AG09319 (cell line): ENCODE measurements around the gene SLC4A5.
"Not testable (repeated sequence)": the region's sequence is repeated elsewhere in the genome, so short reads cannot be mapped to it uniquely, and the experiment has no call there.

Experiments
- DNase-seq: peaks from one replicate; pipeline ENCODE4 v3.0.0-alpha.2; 2010; ENCODE audit warnings: low read depth; ENCODE audit errors: extremely low read depth
- TF ChIP-seq, protein P1 (sequence below): IDR thresholded peaks from 2 replicates; pipeline ENCODE4 v1.5.1; 2011; ENCODE audit warnings: low read depth, mild to moderate bottlenecking, inconsistent platforms, low read length, moderate library complexity

Gene SLC4A5

DNA sequence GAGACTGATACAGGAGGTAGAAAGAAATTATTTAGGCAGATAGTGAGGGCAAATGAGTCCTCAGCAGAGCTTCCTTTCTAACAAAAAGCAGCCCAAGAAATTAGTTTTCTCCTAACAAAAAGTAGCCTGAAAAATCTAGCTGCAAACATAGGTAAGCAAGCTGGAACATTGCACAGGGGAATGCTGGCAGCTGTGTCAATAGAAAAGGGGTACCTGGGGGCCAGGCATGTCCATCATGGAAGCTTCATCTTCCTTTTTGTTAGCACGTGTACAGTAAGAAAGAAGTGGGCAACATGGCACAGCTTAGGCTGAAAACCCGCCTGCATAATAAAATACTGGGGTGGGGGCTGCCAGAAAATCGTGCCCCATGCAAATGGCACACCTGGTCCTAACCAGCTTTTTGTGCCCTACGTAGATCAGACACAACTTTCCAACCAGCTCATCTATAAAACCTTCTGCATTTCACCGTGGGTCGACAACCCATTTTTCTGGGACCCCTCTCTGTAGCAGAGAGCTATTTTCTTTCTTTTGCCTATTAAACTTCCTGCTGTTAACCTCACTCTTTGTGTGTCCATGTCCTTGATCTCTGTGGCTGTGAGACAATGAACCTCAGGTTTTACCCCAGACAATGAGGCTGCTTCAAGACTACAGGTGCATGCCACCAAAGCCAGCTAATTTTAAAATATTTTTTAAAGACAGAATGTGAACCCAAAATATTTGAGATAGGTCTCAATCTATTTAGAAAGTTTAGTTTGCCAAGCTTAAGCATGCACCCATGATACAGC is 151.4 kb downstream of the SLC4A5 start:
- TF ChIP-seq, protein P1, sequence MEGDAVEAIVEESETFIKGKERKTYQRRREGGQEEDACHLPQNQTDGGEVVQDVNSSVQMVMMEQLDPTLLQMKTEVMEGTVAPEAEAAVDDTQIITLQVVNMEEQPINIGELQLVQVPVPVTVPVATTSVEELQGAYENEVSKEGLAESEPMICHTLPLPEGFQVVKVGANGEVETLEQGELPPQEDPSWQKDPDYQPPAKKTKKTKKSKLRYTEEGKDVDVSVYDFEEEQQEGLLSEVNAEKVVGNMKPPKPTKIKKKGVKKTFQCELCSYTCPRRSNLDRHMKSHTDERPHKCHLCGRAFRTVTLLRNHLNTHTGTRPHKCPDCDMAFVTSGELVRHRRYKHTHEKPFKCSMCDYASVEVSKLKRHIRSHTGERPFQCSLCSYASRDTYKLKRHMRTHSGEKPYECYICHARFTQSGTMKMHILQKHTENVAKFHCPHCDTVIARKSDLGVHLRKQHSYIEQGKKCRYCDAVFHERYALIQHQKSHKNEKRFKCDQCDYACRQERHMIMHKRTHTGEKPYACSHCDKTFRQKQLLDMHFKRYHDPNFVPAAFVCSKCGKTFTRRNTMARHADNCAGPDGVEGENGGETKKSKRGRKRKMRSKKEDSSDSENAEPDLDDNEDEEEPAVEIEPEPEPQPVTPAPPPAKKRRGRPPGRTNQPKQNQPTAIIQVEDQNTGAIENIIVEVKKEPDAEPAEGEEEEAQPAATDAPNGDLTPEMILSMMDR, result no peak
- no peak for DNase-seq

DNA sequence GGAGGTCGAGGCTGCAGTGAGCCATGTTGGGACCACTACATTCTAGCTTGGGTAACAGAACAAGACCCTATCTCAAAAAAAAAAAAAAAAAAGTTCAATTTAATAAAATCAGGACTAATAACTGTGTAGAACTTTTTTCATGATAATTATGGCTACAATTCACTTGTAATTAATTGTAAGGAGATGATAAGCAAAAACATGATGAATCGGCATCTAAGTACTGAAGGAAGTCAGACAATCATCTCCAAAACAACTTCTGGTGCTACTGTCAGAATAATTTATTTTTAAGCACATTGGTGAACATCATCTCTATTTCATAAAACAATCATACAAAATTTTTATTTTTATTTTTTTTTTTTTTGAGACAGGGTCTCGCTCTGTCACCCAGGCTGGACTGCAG is 154.5 kb downstream of the SLC4A5 start:
- TF ChIP-seq, protein P1, result no peak
- DNase-seq, result no peak

DNA sequence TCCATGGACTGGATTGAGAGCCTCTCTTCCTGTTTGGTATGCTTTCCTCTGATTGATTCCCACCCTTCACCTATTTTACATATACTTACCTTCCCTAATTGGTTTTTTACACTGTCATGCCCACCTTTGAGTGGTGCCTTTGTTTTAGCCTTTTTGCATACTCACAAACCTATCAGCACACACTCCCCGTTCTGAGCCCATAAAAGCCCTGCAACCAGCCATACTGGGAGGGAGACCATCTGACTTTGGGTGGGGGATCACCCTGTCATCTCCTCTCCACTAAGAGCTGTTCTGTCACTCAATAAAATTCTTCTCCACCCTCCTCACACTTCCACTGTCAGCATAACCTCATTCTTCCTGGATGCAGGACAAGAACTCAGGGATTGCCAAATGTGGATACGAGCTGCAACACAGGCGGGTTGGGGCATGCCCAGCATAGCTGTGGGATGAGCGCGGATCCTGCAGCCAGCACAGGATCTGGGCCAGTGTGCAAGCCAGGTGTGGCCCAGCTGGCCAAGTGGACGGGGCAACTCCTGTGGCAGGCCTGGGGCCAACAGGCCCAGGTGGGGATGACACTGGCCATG is 155.1 kb downstream of the SLC4A5 start:
- DNase-seq, result no peak
- TF ChIP-seq, protein P1, result no peak

DNA sequence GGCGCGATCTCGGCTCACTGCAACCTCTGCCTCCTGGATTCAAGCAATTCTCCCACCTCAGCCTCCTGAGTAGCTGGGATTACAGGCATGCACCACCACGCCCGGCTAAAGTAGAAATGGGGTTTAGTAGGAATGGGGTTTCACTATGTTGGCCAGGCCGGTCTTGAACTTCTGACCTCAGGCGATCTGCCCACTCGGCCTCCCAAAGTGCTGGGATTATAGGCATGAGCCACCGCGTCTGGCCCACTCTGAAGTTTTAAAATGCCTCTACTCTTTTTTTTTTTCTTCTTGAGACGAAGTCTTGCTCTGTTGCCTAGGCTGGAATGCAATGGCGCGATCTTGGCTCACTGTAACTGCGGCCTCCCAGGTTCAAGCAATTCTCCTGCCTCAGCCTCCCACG is 156.5 kb downstream of the SLC4A5 start:
- DNase-seq, result not testable (repeated sequence)

DNA sequence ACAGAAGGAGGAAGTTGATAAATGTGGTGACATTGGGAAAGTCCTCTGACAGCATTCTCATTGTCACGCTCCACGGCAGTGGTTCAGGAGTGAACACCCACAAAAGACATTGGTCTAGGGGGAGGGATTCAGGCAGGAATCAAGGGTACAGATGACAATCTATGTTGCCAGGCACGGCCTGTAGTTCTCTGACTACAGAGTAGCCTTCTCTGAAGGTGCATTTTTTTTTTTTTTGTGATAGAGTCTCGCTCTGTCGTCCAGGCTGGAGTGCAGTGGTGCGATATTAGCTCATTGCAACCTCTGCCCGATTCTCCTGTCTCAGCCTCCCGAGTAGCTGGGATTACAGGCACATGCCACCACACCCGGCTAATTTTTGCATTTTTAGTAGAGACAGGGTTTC is 157.2 kb downstream of the SLC4A5 start:
- TF ChIP-seq, protein P1, result no peak

DNA sequence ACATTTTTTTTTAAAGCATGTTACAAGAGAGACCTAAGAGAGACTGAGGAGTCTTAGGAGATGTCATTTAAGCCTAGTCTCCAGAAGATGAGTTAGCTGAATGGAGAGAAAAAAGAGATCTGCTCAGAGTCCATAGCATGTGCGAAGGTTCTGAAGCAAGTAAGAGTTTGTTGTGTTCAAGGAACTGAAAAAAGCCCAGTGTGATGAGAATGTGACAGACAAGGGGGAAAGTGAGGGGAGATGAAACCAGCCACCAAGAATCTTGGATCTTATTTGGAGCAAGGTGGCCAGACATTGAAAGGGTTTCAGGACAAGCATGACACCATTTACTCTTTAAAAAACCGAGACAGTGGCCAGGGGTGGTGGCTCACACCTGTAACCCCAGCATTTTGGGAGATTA is 159.3 kb downstream of the SLC4A5 start:
- no peak for DNase-seq
- TF ChIP-seq, protein P1, result no peak

More for the DNA sequence above, 157.2 kb downstream of the SLC4A5 start:
- DNase-seq, result no peak

DNA sequence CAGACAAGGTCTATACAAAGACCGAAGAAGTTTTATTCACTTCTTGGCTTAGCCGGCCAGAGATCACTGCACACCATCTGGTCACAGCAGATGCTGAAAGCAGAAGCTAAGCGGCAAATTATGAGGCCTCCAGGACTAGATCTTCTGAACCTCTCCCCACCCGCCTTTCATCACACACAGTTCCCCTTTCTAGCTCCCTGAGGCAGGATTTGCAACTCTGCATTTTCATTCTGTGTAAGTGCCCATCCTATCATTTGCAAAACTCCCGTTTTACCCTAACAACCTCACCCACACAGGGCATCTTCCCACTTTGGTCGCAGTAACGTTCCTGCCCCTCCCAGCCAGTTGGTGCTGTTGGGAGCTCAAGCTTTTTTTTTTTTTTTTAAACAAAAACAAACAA is 161.5 kb downstream of the SLC4A5 start:
- TF ChIP-seq, protein P1, result no peak
- no peak for DNase-seq
